NB4 (cell line): ENCODE data around the gene COPS3.

Experiments used
- DNase-seq: peaks from one replicate; pipeline ENCODE4 v3.0.0; 2010; ENCODE audit warnings: low read depth
- H3K4me3 ChIP-seq: one replicate; pipeline ENCODE4 v1.5.1; 2011; ENCODE audit warnings: mild to moderate bottlenecking, low read depth, low read length, moderate library complexity
- CTCF ChIP-seq: IDR thresholded peaks from one replicate; pipeline ENCODE4 v1.5.1; 2012; ENCODE audit warnings: low read depth, low read length
- MYC ChIP-seq: IDR thresholded peaks from 2 replicates; pipeline ENCODE4 v1.6.1; 2011; ENCODE audit warnings: low read depth, low read length
- POLR2A ChIP-seq: IDR thresholded peaks from 2 replicates; pipeline ENCODE4 v1.6.1; 2011; ENCODE audit warnings: mild to moderate bottlenecking; ENCODE audit not compliant: insufficient read length; ENCODE audit errors: extremely low read depth
- TF ChIP-seq, protein P1 (sequence below): IDR thresholded peaks from 2 replicates; pipeline ENCODE4 v1.6.1; 2011; ENCODE audit warnings: low read depth, low read length

Gene COPS3

DNA sequence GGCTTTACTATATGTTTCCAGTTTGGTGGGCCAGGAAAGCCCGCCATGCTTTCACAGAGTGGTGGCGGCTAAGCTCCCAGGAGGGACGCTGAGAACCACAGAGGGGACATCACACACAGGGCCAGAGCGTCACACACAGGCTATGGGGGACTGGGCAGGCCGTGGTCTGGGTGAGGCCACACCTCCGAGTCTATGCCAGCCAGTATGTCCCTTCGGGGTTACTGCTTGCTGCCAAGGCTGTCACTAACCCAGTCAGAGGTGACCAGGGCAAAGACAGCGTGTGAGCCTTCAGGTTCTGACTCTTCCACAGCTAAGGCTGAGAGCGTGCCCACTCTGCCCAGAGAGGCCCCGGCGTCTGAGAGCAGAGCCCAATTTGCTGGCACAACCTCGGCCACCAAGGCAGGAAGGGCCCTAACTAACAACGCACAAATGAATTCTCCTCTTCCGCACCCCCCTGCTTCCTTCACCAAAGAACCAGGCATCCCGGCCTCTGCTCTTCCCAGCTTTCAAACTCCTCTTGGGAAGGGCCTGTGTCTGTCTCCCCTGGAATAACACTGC lies 77.8 kb downstream of the COPS3 start:
- DNase-seq: no peak
- H3K4me3 ChIP-seq: peak overlapping the region; percentile 86
- no peak for TF ChIP-seq POLR2A
- TF ChIP-seq MYC: no peak
- TF ChIP-seq, protein P1, sequence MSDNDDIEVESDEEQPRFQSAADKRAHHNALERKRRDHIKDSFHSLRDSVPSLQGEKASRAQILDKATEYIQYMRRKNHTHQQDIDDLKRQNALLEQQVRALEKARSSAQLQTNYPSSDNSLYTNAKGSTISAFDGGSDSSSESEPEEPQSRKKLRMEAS: no peak
- no peak for TF ChIP-seq CTCF

DNA sequence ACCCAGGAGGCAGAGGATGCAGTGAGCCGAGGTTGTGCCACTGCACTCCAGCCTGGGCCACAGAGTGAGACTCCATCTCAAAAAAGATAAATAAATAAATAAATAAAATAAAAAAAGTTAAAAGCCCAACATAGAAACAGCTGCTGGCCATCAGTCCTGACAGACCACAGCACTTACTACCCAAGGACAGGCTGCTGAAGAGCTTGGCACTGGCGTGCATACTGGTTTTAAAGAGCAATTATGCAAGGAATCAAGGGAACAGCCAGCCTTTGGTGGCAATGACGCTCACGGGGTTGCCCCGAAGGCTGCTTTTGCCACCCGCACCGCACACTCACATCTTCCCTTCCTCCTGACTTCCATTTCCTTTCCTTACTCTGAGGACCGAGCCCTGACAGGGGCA lies 79.1 kb downstream of the COPS3 start:
- no peak for DNase-seq
- TF ChIP-seq POLR2A (no peak), MYC (no peak), CTCF (no peak)
- TF ChIP-seq, protein P1: no peak
- H3K4me3 ChIP-seq: no peak overlapping the region

DNA sequence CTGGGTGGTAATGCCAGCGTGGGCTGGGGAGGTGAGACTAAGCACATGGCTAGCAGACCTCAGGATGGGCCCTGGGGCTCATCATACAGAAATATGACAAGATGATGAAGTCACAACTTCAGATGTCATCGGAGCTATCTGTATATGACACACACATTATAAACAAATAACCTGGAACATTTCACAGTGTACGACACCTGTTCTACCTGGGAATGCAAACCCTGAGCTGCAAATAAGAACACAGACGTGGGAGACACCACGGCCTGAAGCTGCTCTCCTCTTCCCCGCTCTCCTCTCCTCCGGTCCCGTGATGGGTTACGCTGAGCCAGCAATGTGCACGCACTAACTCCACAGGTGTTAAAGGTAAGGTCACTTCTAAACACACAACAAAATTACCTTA lies 79.8 kb downstream of the COPS3 start:
- no peak for DNase-seq
- no peak overlapping the region for H3K4me3 ChIP-seq
- TF ChIP-seq POLR2A: no peak
- TF ChIP-seq CTCF: no peak
- TF ChIP-seq, protein P1: no peak
- no peak for TF ChIP-seq MYC

GRCh38 chr17:17200831-17201230 lies 80.2 kb downstream of the COPS3 start:
- TF ChIP-seq MYC (no peak), POLR2A (no peak), CTCF (no peak)
- TF ChIP-seq, protein P1: no peak
- H3K4me3 ChIP-seq: no peak overlapping the region
- no peak for DNase-seq

GRCh38 chr17:17200311-17200710 lies 80.7 kb downstream of the COPS3 start:
- H3K4me3 ChIP-seq: no peak overlapping the region
- DNase-seq: no peak
- TF ChIP-seq MYC: no peak
- TF ChIP-seq POLR2A: no peak
- no peak for TF ChIP-seq CTCF
- TF ChIP-seq, protein P1: no peak

GRCh38 chr17:17198281-17198680 lies 82.8 kb downstream of the COPS3 start:
- no peak overlapping the region for H3K4me3 ChIP-seq
- no peak for DNase-seq
- TF ChIP-seq, protein P1: no peak
